Type B pancreatic cell (in vitro differentiated cells): Measurements from ENCODE around the gene ATP6AP1. TPM values are rescaled to one million over a fixed set of nuclear protein-coding genes. Genes with fewer than 3 reads are reported as not detected.
"Not testable (repeated sequence)": the region's sequence is repeated elsewhere in the genome, so short reads cannot be mapped to it uniquely, and the experiment has no call there.

Experiments used
- DNase-seq: peaks from one replicate; pipeline ENCODE4 v3.0.0; 2021; ENCODE audit warnings: mixed read lengths; ENCODE audit not compliant: unreplicated experiment; ENCODE audit errors: extremely low spot score
- H3K27ac Mint-ChIP-seq: 2 replicates; pipeline ENCODE4 v1.8.0; 2021; ENCODE audit warnings: mild to moderate bottlenecking, mixed read lengths
- H3K27me3 Mint-ChIP-seq: 2 replicates; pipeline ENCODE4 v1.8.0; 2021; ENCODE audit warnings: mixed read lengths
- H3K36me3 Mint-ChIP-seq: 2 replicates; pipeline ENCODE4 v1.8.0; 2021; ENCODE audit warnings: mixed read lengths
- H3K4me1 Mint-ChIP-seq: one replicate; pipeline ENCODE4 v1.8.0; 2021; ENCODE audit warnings: mixed read lengths; ENCODE audit not compliant: unreplicated experiment
- H3K4me3 Mint-ChIP-seq: 2 replicates; pipeline ENCODE4 v1.8.0; 2021; ENCODE audit warnings: mild to moderate bottlenecking, mixed read lengths
- H3K9me3 Mint-ChIP-seq: 2 replicates; pipeline ENCODE4 v1.8.0; 2021; ENCODE audit warnings: mixed read lengths
- CTCF ChIP-seq: fragments of 200-600 bp; sonication (generic); conservative IDR thresholded peaks from 2 replicates; pipeline ENCODE4 v1.5.0; 2021; ENCODE audit warnings: antibody characterized with exemption, mild to moderate bottlenecking
- total RNA-seq: library from RNA; stranded (reverse); gene quantifications from 2 replicates; pipeline ENCODE4 v1.2.1, GENCODE V29; 2021; ENCODE audit warnings: low replicate concordance

Gene ATP6AP1
- total RNA-seq, 1 donor from 2014 or later, result 105 TPM

- DNase-seq, result no peak
- peak overlapping the region; percentile 88 for H3K27ac Mint-ChIP-seq
- H3K9me3 Mint-ChIP-seq, result no peaks in the 10 kb centered on the region
- no peak for TF ChIP-seq CTCF
- H3K36me3 Mint-ChIP-seq, result no peaks in the 10 kb centered on the region
- no peaks in the 10 kb centered on the region for H3K27me3 Mint-ChIP-seq
- no peak overlapping the region for H3K4me3 Mint-ChIP-seq
- peaks cover 4% of the 10 kb centered on the region for H3K4me1 Mint-ChIP-seq
Measured at GRCh38 chrX:154381271-154381670, 47.2 kb upstream of the ATP6AP1 start.

GRCh38 chrX:154382483-154383069 is 45.9 kb upstream of the ATP6AP1 start:
- DNase-seq, result no peak
- H3K36me3 Mint-ChIP-seq, result no peaks in the 10 kb centered on the region
- peak overlapping the region; percentile 52 for H3K27ac Mint-ChIP-seq
- peaks cover 4% of the 10 kb centered on the region for H3K4me1 Mint-ChIP-seq
- no peaks in the 10 kb centered on the region for H3K27me3 Mint-ChIP-seq
- H3K9me3 Mint-ChIP-seq, result no peaks in the 10 kb centered on the region
- H3K4me3 Mint-ChIP-seq, result no peak overlapping the region
- no peak for TF ChIP-seq CTCF

- no peak for DNase-seq
- H3K9me3 Mint-ChIP-seq, result no peaks in the 10 kb centered on the region
- peaks cover 4% of the 10 kb centered on the region for H3K4me1 Mint-ChIP-seq
- peak overlapping the region; percentile 52 for H3K27ac Mint-ChIP-seq
- no peak for TF ChIP-seq CTCF
- H3K36me3 Mint-ChIP-seq, result no peaks in the 10 kb centered on the region
- peak overlapping the region; percentile 25 for H3K4me3 Mint-ChIP-seq
- no peaks in the 10 kb centered on the region for H3K27me3 Mint-ChIP-seq
Measured at GRCh38 chrX:154383359-154384283, 44.9 kb upstream of the ATP6AP1 start.

DNA sequence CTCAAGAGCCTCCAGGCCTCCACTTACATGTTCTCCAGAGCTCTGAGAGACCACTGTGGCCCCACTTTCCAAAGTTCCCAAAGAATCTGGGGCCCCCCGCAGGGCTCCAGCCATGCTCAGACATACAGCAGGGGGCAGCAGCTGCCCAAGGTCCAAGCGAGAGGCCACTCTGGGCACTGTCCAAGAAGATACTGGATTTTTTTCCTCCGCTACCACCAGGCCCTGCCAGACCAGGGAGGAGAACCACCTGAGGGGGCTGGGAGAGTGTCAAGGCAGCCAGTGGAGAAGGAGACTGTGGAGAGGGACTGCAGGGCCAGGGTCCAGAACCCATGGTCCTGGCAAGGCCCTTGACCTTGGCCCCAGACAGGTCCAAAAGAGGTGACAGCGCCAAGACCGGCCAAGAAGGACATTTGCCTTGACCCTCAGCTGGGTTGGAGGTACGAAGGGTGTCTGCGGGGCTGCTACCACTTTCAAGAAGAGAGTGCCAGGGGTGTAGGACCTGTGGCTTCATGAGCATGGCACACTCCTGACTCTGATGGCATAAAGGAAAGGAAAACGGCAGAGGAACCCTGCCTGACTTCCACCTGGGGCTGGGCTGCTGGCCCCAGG is 44.1 kb upstream of the ATP6AP1 start:
- no peak overlapping the region for H3K27ac Mint-ChIP-seq
- TF ChIP-seq CTCF, result peak; percentile 48

GRCh38 chrX:154388094-154388493 is 40.4 kb upstream of the ATP6AP1 start:
- H3K4me1 Mint-ChIP-seq, H3K27ac Mint-ChIP-seq, H3K4me3 Mint-ChIP-seq, H3K36me3 Mint-ChIP-seq, DNase-seq, H3K9me3 Mint-ChIP-seq, H3K27me3 Mint-ChIP-seq: not testable (repeated sequence)

More for the DNA sequence above, 44.1 kb upstream of the ATP6AP1 start:
- Mint-ChIP-seq H3K4me1 (peaks cover 4% of the 10 kb centered on the region), H3K36me3 (no peaks in the 10 kb centered on the region), H3K9me3 (no peaks in the 10 kb centered on the region), H3K4me3 (no peak overlapping the region), H3K27me3 (no peaks in the 10 kb centered on the region)
- DNase-seq, result no peak

- H3K9me3 Mint-ChIP-seq, H3K36me3 Mint-ChIP-seq, H3K4me3 Mint-ChIP-seq, H3K27ac Mint-ChIP-seq, DNase-seq, H3K27me3 Mint-ChIP-seq, H3K4me1 Mint-ChIP-seq: not testable (repeated sequence)
Measured at GRCh38 chrX:154388649-154389048, 39.8 kb upstream of the ATP6AP1 start.

DNA sequence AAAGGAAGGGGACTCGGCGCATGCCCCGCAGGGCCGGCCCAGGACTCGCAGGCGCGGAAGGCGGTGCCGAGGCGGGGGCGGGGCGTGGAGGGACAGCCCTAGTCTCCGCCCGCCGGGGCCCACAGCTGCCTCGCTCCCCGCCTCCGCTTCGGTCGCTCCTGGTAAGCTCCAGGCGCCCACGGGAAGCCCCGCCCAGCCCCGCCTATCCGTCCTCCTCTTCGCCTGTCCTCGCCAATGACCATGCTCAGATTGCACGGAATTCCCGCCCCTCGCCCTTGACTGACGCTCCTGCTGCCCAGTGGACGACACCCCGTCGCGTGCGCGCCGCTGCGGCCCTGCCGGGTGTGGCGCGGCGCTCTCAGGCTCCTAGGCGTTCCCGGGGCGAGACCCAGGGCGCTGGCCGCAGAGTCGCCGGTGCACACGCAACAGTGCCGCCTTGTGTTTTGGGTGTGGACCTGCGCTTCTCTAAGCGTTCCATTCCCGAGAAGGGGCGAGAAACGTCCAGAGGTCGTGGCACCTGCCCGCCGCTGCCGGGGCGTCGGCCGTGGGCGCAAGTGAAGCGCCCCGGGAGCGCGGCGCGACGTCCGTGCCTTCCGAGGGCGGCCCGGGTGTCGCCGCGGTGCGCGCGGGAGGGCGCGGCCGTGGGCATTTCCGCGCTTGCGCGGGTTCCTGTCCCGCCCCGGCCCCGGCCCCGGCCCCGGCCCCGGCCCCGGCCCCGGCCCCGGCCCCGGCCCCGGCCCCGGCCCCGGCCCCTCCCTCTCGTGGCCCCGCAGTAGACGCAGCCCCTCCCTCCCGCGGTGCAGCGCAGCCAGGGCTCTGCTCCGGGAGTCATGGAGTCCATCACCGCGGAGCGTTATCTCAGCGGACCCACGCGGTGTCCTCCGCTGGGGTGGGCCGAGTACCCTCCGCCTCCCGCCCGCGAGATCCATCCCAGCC is 38.4 kb upstream of the ATP6AP1 start:
- DNase-seq, H3K4me3 Mint-ChIP-seq, H3K27ac Mint-ChIP-seq, H3K4me1 Mint-ChIP-seq, H3K27me3 Mint-ChIP-seq, H3K9me3 Mint-ChIP-seq, H3K36me3 Mint-ChIP-seq: not testable (repeated sequence)

GRCh38 chrX:154396363-154396762 is 32.1 kb upstream of the ATP6AP1 start:
- not testable (repeated sequence) for H3K27me3 Mint-ChIP-seq, H3K27ac Mint-ChIP-seq, H3K9me3 Mint-ChIP-seq, H3K4me3 Mint-ChIP-seq, DNase-seq
- Mint-ChIP-seq H3K4me1 (peaks cover 15% of the 10 kb centered on the region), H3K36me3 (peaks cover 20% of the 10 kb centered on the region)
